Coronary artery (tissue), 2 donors: Measurements from ENCODE around the gene GATD1.

Source experiments
- DNase-seq: peaks from one replicate; pipeline ENCODE4 v3.0.0-alpha.2; 2017; ENCODE audit warnings: low spot score
- H3K27ac ChIP-seq, 2 donors: fragments of 200-600 bp; sonication (generic); one replicate each; pipeline ENCODE4 v1.5.1; 2016 to 2019
- H3K4me3 ChIP-seq: fragments of 200-600 bp; sonication (generic); 2 replicates; pipeline ENCODE4 v1.5.1; 2016; ENCODE audit warnings: mild to moderate bottlenecking, moderate library complexity
- TF ChIP-seq, protein P1 (sequence below): fragments of 200-600 bp; sonication (generic); IDR thresholded peaks from one replicate; pipeline ENCODE4 v1.5.1; 2019; ENCODE audit warnings: antibody characterized with exemption

Gene GATD1

GRCh38 chr11:763549-764321 is 13.6 kb downstream of the GATD1 start:
- no peak overlapping the region for H3K4me3 ChIP-seq
- DNase-seq: no peak
- TF ChIP-seq, protein P1, sequence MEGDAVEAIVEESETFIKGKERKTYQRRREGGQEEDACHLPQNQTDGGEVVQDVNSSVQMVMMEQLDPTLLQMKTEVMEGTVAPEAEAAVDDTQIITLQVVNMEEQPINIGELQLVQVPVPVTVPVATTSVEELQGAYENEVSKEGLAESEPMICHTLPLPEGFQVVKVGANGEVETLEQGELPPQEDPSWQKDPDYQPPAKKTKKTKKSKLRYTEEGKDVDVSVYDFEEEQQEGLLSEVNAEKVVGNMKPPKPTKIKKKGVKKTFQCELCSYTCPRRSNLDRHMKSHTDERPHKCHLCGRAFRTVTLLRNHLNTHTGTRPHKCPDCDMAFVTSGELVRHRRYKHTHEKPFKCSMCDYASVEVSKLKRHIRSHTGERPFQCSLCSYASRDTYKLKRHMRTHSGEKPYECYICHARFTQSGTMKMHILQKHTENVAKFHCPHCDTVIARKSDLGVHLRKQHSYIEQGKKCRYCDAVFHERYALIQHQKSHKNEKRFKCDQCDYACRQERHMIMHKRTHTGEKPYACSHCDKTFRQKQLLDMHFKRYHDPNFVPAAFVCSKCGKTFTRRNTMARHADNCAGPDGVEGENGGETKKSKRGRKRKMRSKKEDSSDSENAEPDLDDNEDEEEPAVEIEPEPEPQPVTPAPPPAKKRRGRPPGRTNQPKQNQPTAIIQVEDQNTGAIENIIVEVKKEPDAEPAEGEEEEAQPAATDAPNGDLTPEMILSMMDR: no peak
- H3K27ac ChIP-seq: no peak overlapping the region

DNA sequence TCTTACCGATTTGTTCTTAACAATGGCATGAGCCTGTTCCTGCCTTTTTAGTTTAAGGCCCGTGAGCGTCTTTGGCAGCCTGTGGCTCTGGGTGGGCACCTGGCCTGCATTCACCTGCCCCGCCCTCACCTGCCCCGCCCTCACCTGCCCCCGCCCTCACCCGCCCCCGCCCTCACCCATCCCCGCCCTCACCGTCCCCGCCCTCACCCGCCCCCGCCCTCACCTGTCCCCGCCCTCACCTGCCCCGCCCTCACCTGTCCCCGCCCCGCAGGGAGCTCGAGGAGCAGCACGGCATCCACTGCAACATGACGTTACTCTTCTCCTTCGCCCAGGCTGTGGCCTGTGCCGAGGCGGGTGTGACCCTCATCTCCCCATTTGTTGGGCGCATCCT is 14.2 kb downstream of the GATD1 start:
- H3K4me3 ChIP-seq: no peak overlapping the region
- H3K27ac ChIP-seq: no peak overlapping the region
- no peak for DNase-seq
- TF ChIP-seq, protein P1: no peak

DNA sequence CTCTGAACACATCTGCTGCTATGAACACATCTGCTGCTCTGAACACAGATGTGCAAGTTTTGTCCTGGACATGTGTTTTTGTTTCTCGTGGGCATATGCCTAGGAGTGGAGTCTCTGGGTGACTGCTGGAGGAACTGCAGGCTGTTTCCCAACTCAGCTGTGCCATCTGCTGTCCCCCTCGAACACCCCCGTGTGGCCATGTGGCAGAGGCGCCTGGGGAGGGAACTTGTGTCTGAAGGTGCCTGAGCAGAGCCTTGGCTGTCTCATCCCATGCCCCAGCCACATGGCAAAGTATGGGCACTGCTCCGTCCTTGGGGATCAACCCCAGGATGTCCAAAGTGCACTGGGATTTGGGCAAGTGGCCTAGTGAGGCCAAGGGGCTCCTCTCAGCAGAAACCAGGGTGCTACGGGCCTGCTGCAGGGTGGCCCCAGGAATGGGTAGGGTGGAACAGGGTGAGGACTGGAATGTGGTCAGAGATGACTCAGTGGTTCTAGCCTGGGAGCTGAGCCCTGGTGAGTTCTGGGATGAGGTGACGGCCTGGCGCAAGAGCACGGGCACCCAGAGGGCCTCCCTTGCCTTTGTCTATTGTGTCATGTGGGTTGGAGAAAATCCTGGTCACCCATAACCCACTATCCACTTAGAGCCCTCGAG is 14.7 kb downstream of the GATD1 start:
- Histone ChIP-seq H3K27ac (peak overlapping the region in 1 of 2 donors; percentile 10), H3K4me3 (no peak overlapping the region)
- peak; percentile 74 for DNase-seq
- TF ChIP-seq, protein P1: no peak

- TF ChIP-seq, protein P1: no peak
- H3K4me3 ChIP-seq: no peak overlapping the region
- DNase-seq: no peak
- H3K27ac ChIP-seq: no peak overlapping the region
Observed at GRCh38 chr11:761526-762108, 15.7 kb downstream of the GATD1 start.

DNA sequence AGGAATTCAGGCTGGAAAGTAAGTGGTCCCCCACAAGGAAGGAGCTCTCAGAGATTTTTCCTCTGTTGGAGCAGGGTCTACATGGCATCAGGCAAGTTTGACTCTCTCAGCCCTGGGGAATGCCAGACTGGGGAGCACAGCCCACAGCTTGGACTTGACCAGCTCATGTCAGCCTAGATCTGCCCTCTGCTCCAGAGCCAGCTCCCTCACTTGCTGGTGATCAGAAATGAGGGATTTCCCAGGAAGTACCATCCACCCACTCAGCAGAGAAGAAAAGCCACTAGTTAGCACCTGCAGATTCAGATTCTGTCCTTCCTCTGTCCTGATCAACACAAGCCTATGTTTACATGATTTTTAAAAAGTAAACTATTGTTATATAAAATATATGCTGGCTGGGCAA is 17.1 kb downstream of the GATD1 start:
- no peak for DNase-seq
- TF ChIP-seq, protein P1: no peak
- no peak overlapping the region for H3K27ac ChIP-seq
- no peak overlapping the region for H3K4me3 ChIP-seq

DNA sequence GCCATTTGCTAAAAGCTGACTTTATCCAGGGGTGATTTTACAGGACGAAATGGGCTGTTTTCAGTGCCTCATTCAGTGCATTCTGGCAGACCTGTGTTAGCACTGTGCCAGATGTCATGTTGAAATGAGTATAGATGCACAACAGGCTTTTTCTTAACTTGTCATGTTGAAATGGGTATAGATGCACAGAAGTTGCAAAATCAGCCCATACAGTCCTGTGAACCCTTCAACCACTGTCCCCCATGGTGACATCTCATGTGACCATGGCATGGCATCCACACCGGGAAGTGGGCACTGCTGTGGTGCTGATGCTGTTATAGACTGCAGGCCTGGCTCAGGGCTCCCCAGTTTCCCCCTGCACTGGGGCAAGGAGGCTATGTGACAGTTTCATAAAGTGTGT is 27.6 kb downstream of the GATD1 start:
- no peak overlapping the region for H3K4me3 ChIP-seq
- DNase-seq: no peak
- TF ChIP-seq, protein P1: no peak
- no peak overlapping the region for H3K27ac ChIP-seq
